Heart left ventricle (tissue), 16 donors: ENCODE results near the gene ECSCR. TPM values are rescaled to one million over a fixed set of nuclear protein-coding genes. Genes with fewer than 3 reads are reported as not detected.
"Not testable (repeated sequence)": the region's sequence is repeated elsewhere in the genome, so short reads cannot be mapped to it uniquely, and the experiment has no call there.

ENCODE experiments used
- ATAC-seq, 4 donors: fragments of 200-7000 bp; cut with Tn5 transposase; one replicate each; pipeline ENCODE4 v1.9.1; 2020 to 2022; ENCODE audit warnings: moderate library complexity in 4 of 4, mild to moderate bottlenecking in 3 of 4, moderate number of reproducible peaks in 1 of 4
- DNase-seq, 5 donors: peaks; one replicate each; pipeline ENCODE4 v3.0.0-alpha.2; 2020
- H3K27ac ChIP-seq, 12 donors: fragments of 200-600 bp; sonication (generic) in 4 of 12; one replicate each; pipeline versions ENCODE4 v1.5.0 to v1.8.0; 2016 to 2022; ENCODE audit warnings: mild to moderate bottlenecking in 2 of 12
- H3K27me3 ChIP-seq, 9 donors: fragments of 200-600 bp; sonication (generic) in 2 of 9; one replicate each; pipeline versions ENCODE4 v1.5.1 to v1.8.0; 2016 to 2022; ENCODE audit warnings: mild to moderate bottlenecking in 3 of 9
- H3K36me3 ChIP-seq, 9 donors: fragments of 200-600 bp; sonication (generic) in 2 of 9; one replicate each; pipeline versions ENCODE4 v1.5.0 to v1.8.0; 2018 to 2022; ENCODE audit warnings: mild to moderate bottlenecking in 2 of 9
- H3K4me1 ChIP-seq, 12 donors: fragments of 200-600 bp; sonication (generic) in 4 of 12; one replicate each; pipeline versions ENCODE4 v1.5.0 to v1.8.0; 2016 to 2022; ENCODE audit warnings: mild to moderate bottlenecking in 3 of 12
- H3K4me3 ChIP-seq, 12 donors: fragments of 200-600 bp; sonication (generic) in 4 of 12; one replicate each; pipeline versions ENCODE4 v1.5.0 to v1.8.0; 2017 to 2022; ENCODE audit warnings: mild to moderate bottlenecking in 9 of 12, moderate library complexity in 4 of 12
- H3K9me3 ChIP-seq, 12 donors: fragments of 200-600 bp; sonication (generic) in 4 of 12; one replicate each; pipeline versions ENCODE4 v1.5.0 to v1.8.0; 2016 to 2022; ENCODE audit warnings: mild to moderate bottlenecking in 1 of 12
- CTCF ChIP-seq, 12 donors: fragments of 200-600 bp; sonication (generic) in 4 of 12; IDR thresholded peaks; one replicate each; pipeline versions ENCODE4 v1.5.0 to v1.8.0; 2018 to 2022; ENCODE audit warnings: antibody characterized with exemption in 12 of 12, mild to moderate bottlenecking in 5 of 12
- POLR2A ChIP-seq, 2 donors: fragments of 450-650 bp; IDR thresholded peaks; one replicate each; pipeline ENCODE4 v1.6.1; 2017; ENCODE audit warnings: antibody characterized with exemption in 2 of 2, mild to moderate bottlenecking in 2 of 2, moderate library complexity in 2 of 2
- WGBS, 4 donors: extraction: QIAGEN DNeasy Blood & Tissue Kit in 2 of 4; methylation state at CpG; one replicate each; pipeline versions ENCODE4 v1.1.5 to v1.1.7; 2013 to 2018; 5-methylcytosine and 5-hydroxymethylcytosine counted together
- intact Hi-C, 10 donors: fragments of 100-400 bp; cut with DNase I; formaldehyde crosslinking; loops; one replicate each; pipeline versions ENCODE4 v1.11.1 to v1.14.2; 2022
- polyA plus RNA-seq, 2 donors: library from polyadenylated mRNA; stranded (reverse); fragments of 200-250 nt; gene quantifications; one replicate each; pipeline ENCODE4 v1.2.3, GENCODE V29; 2013
- total RNA-seq, 9 donors: library from RNA; depleted of rRNA in 2 of 9; stranded (reverse); fragments of >200 nt in 2 of 9; fragmentation: NEBNext Ultra II Directional in 3 of 9; extraction: Animal tissue kit (Norgen Biotek cat#: 25700) in 3 of 9; gene quantifications; one replicate each; pipeline versions ENCODE4 v1.1.0 to v1.2.4, GENCODE V29; 2016 to 2023
- donor health status: ischemic (EF 13 %, LVEDD 7.1; RV severe dilation, severe dysfunction).
- donor health status: healthy with polysubstance abuse.
- donor health status: DM: no; HTN: yes; CAD: no.
- donor health status: DM: no; HTN: no; CAD: no.
- donor health status: ischemic (EF 25% LVEDD 6.9; RV normal size, moderate dysfunction).
- donor health status: ischemic (EF 25% LVEDD 5.7; RV mildly dilated, moderate dysfunction).
- donor health status: healthy.
- donor health status: DM: yes; HTN: yes; CAD: no.
- donor health status: ischemic (EF 35%, LVEDD 5.7; RV mildly dilated, moderate dysfunction).
- donor health status: nonischemic (EF 11% LVEDD 7.7; RV severe dilation, severe dysfunction).
- donor health status: DM: yes; HTN: yes; CAD: no.
- donor health status: PGD.
- donor health status: ischemic (EF 29% LVEDD 5.4; RV normal size, mild dysfunction).
- donor health status: nonischemic (EF 23%, LVEDD 6.1; RV moderate dilation, normal function).

ECSCR gene
- total and polyA plus RNA-seq, 11 donors: 13.4 to 59.3 (median 21.3) TPM

GRCh38 chr5:139488260-139488659 lies 25.7 kb upstream of the ECSCR start:
- H3K36me3 ChIP-seq: no peaks in the 10 kb centered on the region
- H3K4me1 ChIP-seq: peaks cover 0 to 47% (median 22%) of the 10 kb centered on the region in 12 donors
- peak; percentile 53 to 75 (median 62) for ATAC-seq
- peak in 4 of 5 donors; percentile 55 to 74 (median 65) for DNase-seq
- H3K27me3 ChIP-seq: no peaks in the 10 kb centered on the region
- intact Hi-C loops: loop anchor here in 2 of 10 donors (10.0 kb wide), 1 partner anchor 53 kb away; the partner anchor contains the start of gene DNAJC18 (in 2 of the 2)
- WGBS, 4 donors: 57 to 61% (median 59%) methylated on average over 3 of the region's 3 CpGs
- no peak overlapping the region for H3K4me3 ChIP-seq
- peak overlapping the region in 6 of 12 donors; percentile 11 to 92 (median 52) for H3K27ac ChIP-seq
- no peaks in the 10 kb centered on the region for H3K9me3 ChIP-seq
- TF ChIP-seq CTCF (IDR thresholded peaks at IDR 0.05) (no peak), POLR2A (IDR thresholded peaks at IDR 0.05) (no peak)

- WGBS, 4 donors: 80 to 84% (median 83%) methylated on average over 7 of the region's 7 CpGs
- Histone ChIP-seq H3K27ac (no peak overlapping the region), H3K9me3 (no peaks in the 10 kb centered on the region), H3K4me1 (peaks cover 0 to 54% (median 23%) of the 10 kb centered on the region in 12 donors), H3K27me3 (no peaks in the 10 kb centered on the region), H3K4me3 (no peak overlapping the region), H3K36me3 (no peaks in the 10 kb centered on the region)
- ATAC-seq: no peak
- TF ChIP-seq CTCF (IDR thresholded peaks at IDR 0.05) (no peak), POLR2A (IDR thresholded peaks at IDR 0.05) (no peak)
- DNase-seq: no peak
- intact Hi-C loops: loop anchor here in 2 of 10 donors (10.0 kb wide), 1 partner anchor 51 kb away; the partner anchor contains the start of gene DNAJC18 (in 2 of the 2)
Measured at GRCh38 chr5:139486201-139486600, 23.7 kb upstream of the ECSCR start.

GRCh38 chr5:139482890-139483208 lies 20.3 kb upstream of the ECSCR start:
- not testable (repeated sequence) for ATAC-seq, DNase-seq, H3K9me3 ChIP-seq, H3K27me3 ChIP-seq
- H3K36me3 ChIP-seq: peaks cover 0 to 33% (median 27%) of the 10 kb centered on the region in 9 donors
- 49 to 55% (median 51%) methylated on average over 6 of the region's 6 CpGs for WGBS, 4 donors
- intact Hi-C loops: loop anchor here in 6 of 10 donors (2.0 to 10.0 kb wide), 6 partner anchors 22 to 48 kb away; partner anchors contain the start of gene DNAJC18 (in 3 of the 6)
- peak overlapping the region; percentile 86 to 98 (median 92) for H3K27ac ChIP-seq
- H3K4me3 ChIP-seq: peak overlapping the region in 11 of 12 donors; percentile 35 to 81 (median 62)
- peaks cover 0 to 74% (median 43%) of the 10 kb centered on the region in 12 donors for H3K4me1 ChIP-seq

DNA sequence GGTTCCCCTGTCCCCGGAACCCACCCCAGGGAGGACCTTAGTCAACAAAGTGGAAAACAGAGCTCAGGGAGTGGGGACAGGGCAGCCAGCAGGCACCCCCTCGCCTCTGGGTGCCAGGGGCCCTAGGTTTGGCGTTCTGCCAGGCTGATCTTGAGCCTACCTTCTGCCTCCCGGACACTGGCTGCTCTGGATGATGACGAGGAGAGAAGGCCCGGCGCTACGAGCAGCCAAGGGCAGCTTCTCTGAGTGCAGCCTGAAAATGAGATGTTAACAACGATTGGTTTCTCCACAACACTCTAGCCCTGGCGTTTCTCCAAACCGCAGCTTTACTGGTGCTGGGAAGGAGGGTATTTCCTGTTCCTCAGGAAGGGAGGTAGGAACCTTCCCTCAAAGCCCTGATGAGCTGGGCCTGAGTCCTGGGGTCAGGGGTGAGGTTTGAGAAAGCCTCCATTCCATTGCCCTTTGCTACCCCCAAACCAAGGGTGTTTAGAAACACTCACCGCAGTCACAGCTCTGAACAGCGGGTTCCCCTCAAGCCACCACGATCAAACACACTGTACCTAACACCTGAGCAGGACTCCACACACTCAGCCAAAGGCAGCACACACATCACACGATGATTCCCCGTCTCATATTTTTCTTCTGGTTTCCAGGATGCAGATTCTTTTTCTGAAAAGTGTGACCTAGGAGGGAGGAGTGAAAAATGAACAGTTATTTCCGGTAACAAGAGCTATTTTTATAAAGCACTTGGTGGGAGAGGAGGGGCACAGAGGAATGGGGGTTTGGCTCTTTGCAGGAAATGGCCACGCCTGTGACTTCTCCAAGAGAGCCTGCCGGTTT lies 19.7 kb upstream of the ECSCR start, which contains the start of gene STING1:
Gene STING1, minus strand, starts transcription at position 709 of the 840 bp plus-strand sequence. CDS start 1,054 bp downstream, outside the sequence.
- H3K4me1 ChIP-seq: peaks cover 0 to 77% (median 43%) of the 10 kb centered on the region in 12 donors
- intact Hi-C loops: loop anchor here in 6 of 10 donors (2.0 to 10.0 kb wide), 6 partner anchors 21 to 47 kb away; partner anchors contain the start of gene DNAJC18 (in 3 of the 6)

More for the DNA sequence above, 19.7 kb upstream of the ECSCR start, which contains the start of gene STING1:
- TF ChIP-seq CTCF (IDR thresholded peaks at IDR 0.05) (no peak), POLR2A (IDR thresholded peaks at IDR 0.05) (peak in 1 of 2 donors; percentile 25)
- Histone ChIP-seq H3K4me3 (peak within 1 kb of the TSS; percentile 35 to 81 (median 62)), H3K36me3 (peaks cover 0 to 39% (median 33%) of the 10 kb centered on the region in 9 donors), H3K27ac (peak within 1 kb of the TSS; percentile 86 to 98 (median 92)), H3K9me3 (no peaks in the 10 kb centered on the region), H3K27me3 (no peaks in the 10 kb centered on the region)
- DNase-seq (peak; percentile 84 to 92 (median 86)), ATAC-seq (peak; percentile 52 to 77 (median 72))
- WGBS, 4 donors: 1 to 3% (median 2%) methylated on average over 11 to 19 of the region's 19 CpGs
